Transverse colon (tissue), 4 donors: ENCODE results near the gene PDE6A.

Experiments
- POLR2A ChIP-seq: fragments of 450-650 bp; IDR thresholded peaks from one replicate; pipeline ENCODE4 v1.6.1; 2016; ENCODE audit warnings: antibody characterized with exemption, mild to moderate bottlenecking, moderate library complexity
- POLR2AphosphoS5 ChIP-seq, 3 donors: sonication (generic); formaldehyde crosslinking; IDR thresholded peaks; one replicate each; pipeline ENCODE4 v1.6.1; 2016; ENCODE audit warnings: antibody characterized with exemption in 3 of 3
- TF ChIP-seq, protein P1 (sequence below), 5 experiments: fragments of 200-600 bp in 3 of 5; fragments of 450-650 bp in 2 of 5; sonication (generic) in 3 of 5; IDR thresholded peaks; 1 replicate in 2 of 5; 2 replicates in 3 of 5; pipeline ENCODE4 v1.5.1; 2016 to 2017; ENCODE audit warnings: antibody characterized with exemption in 5 of 5, inconsistent platforms in 3 of 5, mild to moderate bottlenecking in 2 of 5, moderate library complexity in 1 of 5

DNA sequence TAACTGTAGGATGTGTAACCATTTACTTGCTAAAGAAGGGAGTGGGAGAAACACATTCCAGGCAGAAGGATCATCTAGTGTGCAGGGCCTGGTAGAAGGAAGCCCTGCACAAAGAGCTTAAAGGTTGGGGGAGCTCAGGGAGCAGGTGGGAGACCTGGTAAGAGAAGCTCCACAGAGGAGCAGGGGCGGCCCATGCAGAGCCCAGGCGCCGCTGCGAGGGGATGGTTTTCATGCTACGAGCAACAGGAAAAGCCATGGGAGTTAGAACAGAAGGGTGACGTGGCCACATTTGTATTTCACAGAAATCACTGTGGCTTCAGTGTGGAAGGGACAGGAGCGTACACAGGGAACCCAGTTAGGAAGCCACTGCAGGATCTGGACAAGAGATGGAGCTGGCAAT is 73.1 kb downstream of the PDE6A start:
- no peak for TF ChIP-seq POLR2A
- TF ChIP-seq, protein P1, sequence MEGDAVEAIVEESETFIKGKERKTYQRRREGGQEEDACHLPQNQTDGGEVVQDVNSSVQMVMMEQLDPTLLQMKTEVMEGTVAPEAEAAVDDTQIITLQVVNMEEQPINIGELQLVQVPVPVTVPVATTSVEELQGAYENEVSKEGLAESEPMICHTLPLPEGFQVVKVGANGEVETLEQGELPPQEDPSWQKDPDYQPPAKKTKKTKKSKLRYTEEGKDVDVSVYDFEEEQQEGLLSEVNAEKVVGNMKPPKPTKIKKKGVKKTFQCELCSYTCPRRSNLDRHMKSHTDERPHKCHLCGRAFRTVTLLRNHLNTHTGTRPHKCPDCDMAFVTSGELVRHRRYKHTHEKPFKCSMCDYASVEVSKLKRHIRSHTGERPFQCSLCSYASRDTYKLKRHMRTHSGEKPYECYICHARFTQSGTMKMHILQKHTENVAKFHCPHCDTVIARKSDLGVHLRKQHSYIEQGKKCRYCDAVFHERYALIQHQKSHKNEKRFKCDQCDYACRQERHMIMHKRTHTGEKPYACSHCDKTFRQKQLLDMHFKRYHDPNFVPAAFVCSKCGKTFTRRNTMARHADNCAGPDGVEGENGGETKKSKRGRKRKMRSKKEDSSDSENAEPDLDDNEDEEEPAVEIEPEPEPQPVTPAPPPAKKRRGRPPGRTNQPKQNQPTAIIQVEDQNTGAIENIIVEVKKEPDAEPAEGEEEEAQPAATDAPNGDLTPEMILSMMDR (IDR thresholded peaks at IDR 0.05) = no peak
- no peak for TF ChIP-seq POLR2AphosphoS5 (IDR thresholded peaks at IDR 0.05)
